Trophoblast cell (in vitro differentiated cells and primary cell): ENCODE measurements around the gene PALMD.

Experiments
- DNase-seq, 2 donors: peaks; one replicate each; pipeline ENCODE4 v3.0.0-alpha.2; 2016
- H2AFZ ChIP-seq: 2 replicates; pipeline ENCODE4 v1.6.1; 2013; ENCODE audit warnings: low read length, moderate library complexity, mild to moderate bottlenecking; ENCODE audit not compliant: insufficient read depth, poor library complexity
- H2AK5ac ChIP-seq: 2 replicates; pipeline ENCODE4 v1.6.1; 2013; ENCODE audit warnings: mild to moderate bottlenecking, low read length
- H2BK120ac ChIP-seq: 2 replicates; pipeline ENCODE4 v1.6.1; 2013; ENCODE audit warnings: low read length, mild to moderate bottlenecking, moderate library complexity; ENCODE audit not compliant: insufficient read depth, poor library complexity
- H2BK12ac ChIP-seq: 2 replicates; pipeline ENCODE4 v1.6.1; 2013; ENCODE audit warnings: mild to moderate bottlenecking, low read length, moderate library complexity
- H2BK5ac ChIP-seq: 2 replicates; pipeline ENCODE4 v1.6.1; 2013; ENCODE audit warnings: low read length, low read depth, moderate library complexity, mild to moderate bottlenecking; ENCODE audit not compliant: poor library complexity
- H3K14ac ChIP-seq: 2 replicates; pipeline ENCODE4 v1.6.1; 2013; ENCODE audit warnings: mild to moderate bottlenecking, low read length
- H3K18ac ChIP-seq: 2 replicates; pipeline ENCODE4 v1.6.1; 2013; ENCODE audit warnings: mild to moderate bottlenecking, low read length
- H3K23ac ChIP-seq: 2 replicates; pipeline ENCODE4 v1.6.1; 2013; ENCODE audit warnings: low read length
- H3K27ac ChIP-seq: 2 replicates; pipeline ENCODE4 v1.5.1; 2013; ENCODE audit warnings: low read depth, mild to moderate bottlenecking, inconsistent platforms, low read length, moderate library complexity
- H3K27me3 ChIP-seq: 2 replicates; pipeline ENCODE4 v1.6.1; 2013; ENCODE audit warnings: inconsistent platforms, mild to moderate bottlenecking, low read length, moderate library complexity; ENCODE audit not compliant: insufficient read depth
- H3K36me3 ChIP-seq, 2 experiments: 1 replicate in 1 of 2; 2 replicates in 1 of 2; pipeline ENCODE4 v1.6.1; 2013; ENCODE audit warnings: low read length in 2 of 2, mild to moderate bottlenecking in 2 of 2, moderate library complexity in 1 of 2; ENCODE audit not compliant: insufficient read depth in 2 of 2, control insufficient read depth in 1 of 2
- H3K4ac ChIP-seq: 2 replicates; pipeline ENCODE4 v1.6.1; 2013; ENCODE audit warnings: low read depth, mild to moderate bottlenecking, low read length, moderate library complexity
- H3K4me1 ChIP-seq, 2 experiments: 1 replicate in 1 of 2; 2 replicates in 1 of 2; pipeline ENCODE4 v1.6.1; 2013; ENCODE audit warnings: low read length in 2 of 2, mild to moderate bottlenecking in 2 of 2, moderate library complexity in 1 of 2; ENCODE audit not compliant: insufficient read depth in 2 of 2, control insufficient read depth in 1 of 2
- H3K4me2 ChIP-seq: 2 replicates; pipeline ENCODE4 v1.6.1; 2013; ENCODE audit warnings: inconsistent platforms, mild to moderate bottlenecking, low read length, moderate library complexity
- H3K4me3 ChIP-seq: 2 replicates; pipeline ENCODE4 v1.5.1; 2013; ENCODE audit warnings: mild to moderate bottlenecking, low read depth, low read length, inconsistent platforms
- H3K79me1 ChIP-seq: one replicate; pipeline ENCODE4 v1.6.1; 2013; ENCODE audit warnings: low read length
- H3K79me2 ChIP-seq: 2 replicates; pipeline ENCODE4 v1.6.1; 2013; ENCODE audit warnings: low read length, mild to moderate bottlenecking; ENCODE audit not compliant: control insufficient read depth, insufficient read depth, poor library complexity
- H3K9ac ChIP-seq: 2 replicates; pipeline ENCODE4 v1.6.1; 2013; ENCODE audit warnings: mild to moderate bottlenecking, low read length
- H3K9me3 ChIP-seq: 2 replicates; pipeline ENCODE4 v1.6.1; 2013; ENCODE audit warnings: low read depth, mild to moderate bottlenecking, control low read depth, inconsistent platforms, low read length; ENCODE audit not compliant: insufficient read depth
- H4K12ac ChIP-seq: 2 replicates; pipeline ENCODE4 v1.6.1; 2013; ENCODE audit warnings: low read depth, mild to moderate bottlenecking, low read length, moderate library complexity
- H4K8ac ChIP-seq: 2 replicates; pipeline ENCODE4 v1.6.1; 2013; ENCODE audit warnings: low read depth, mild to moderate bottlenecking, low read length, moderate library complexity
- H4K91ac ChIP-seq: one replicate; pipeline ENCODE4 v1.6.1; 2013; ENCODE audit warnings: low read depth, mild to moderate bottlenecking, low read length, moderate library complexity
- WGBS: extraction: QIAGEN DNeasy Blood & Tissue Kit; methylation state at CpG from one replicate; pipeline ENCODE4 v1.1.7; 2013; ENCODE audit warnings: missing lambda C conversion rate; ENCODE audit not compliant: insufficient read length, insufficient coverage; ENCODE audit errors: extremely low coverage; 5-methylcytosine and 5-hydroxymethylcytosine counted together

Gene PALMD

DNA sequence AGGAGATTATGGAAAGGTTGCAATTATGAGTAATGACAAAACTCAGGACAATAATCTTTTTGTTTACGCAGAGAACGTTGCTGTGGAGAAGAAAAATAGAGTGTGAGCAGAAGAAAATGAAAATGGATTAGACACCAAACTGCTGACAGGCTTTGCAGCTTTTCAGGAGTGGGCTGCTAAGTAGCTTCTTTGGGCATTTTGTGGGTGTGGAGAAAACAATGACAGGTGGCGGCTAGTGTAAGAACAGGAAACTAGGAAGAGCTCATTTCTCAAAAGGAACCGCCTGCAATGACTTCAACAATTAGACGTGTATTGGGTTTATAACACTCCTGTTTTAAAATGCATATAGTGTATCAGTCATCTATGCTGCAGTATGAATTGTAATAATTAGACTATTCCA is 18.3 kb upstream of the PALMD start:
- no peak overlapping the region for H3K9ac ChIP-seq
- no peak overlapping the region for H3K4ac ChIP-seq
- H3K23ac ChIP-seq = no peak overlapping the region
- H3K4me2 ChIP-seq = no peak overlapping the region
- no peaks in the 10 kb centered on the region for H3K9me3 ChIP-seq
- no CpG with 5 or more reads among the region's 5 CpGs for WGBS
- no peak overlapping the region for H2AK5ac ChIP-seq
- no peak overlapping the region for H3K18ac ChIP-seq
- H3K36me3 ChIP-seq = no peaks in the 10 kb centered on the region
- H3K27me3 ChIP-seq = no peaks in the 10 kb centered on the region
- no peak overlapping the region for H2BK12ac ChIP-seq
- no peak for DNase-seq
- H3K14ac ChIP-seq = no peak overlapping the region
- no peak overlapping the region for H4K8ac ChIP-seq
- H2BK120ac ChIP-seq = no peak overlapping the region
- H3K79me1 ChIP-seq = no peaks in the 10 kb centered on the region
- H3K27ac ChIP-seq = no peak overlapping the region
- no peak overlapping the region for H4K12ac ChIP-seq
- H4K91ac ChIP-seq = no peak overlapping the region
- no peak overlapping the region for H3K4me3 ChIP-seq
- no peaks in the 10 kb centered on the region for H3K79me2 ChIP-seq
- no peaks in the 10 kb centered on the region for H3K4me1 ChIP-seq
- H2BK5ac ChIP-seq = no peak overlapping the region
- no peak overlapping the region for H2AFZ ChIP-seq

DNA sequence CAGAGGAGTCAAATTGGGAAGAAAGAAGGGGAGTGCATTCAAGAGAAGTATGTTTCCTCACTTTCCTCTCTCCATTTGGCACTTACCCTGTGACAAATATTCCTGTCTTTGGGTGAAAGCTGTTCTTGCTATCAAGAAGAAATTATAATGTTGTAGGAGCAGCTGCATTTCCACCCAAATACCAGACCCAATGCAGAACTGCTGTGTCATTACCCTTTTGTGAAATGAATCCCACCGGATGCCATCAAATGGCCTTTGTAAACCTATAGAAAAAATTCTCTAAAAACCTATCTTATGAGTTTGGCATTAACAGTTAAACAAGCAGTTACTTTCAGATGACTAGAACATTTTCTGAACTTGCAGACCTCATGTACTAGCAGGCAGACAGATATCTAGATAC is 16.7 kb upstream of the PALMD start:
- Histone ChIP-seq H3K4me3 (no peak overlapping the region), H2BK120ac (no peak overlapping the region), H3K18ac (no peak overlapping the region), H3K4me2 (no peak overlapping the region), H3K27ac (no peak overlapping the region), H2AFZ (no peak overlapping the region), H4K12ac (no peak overlapping the region), H3K79me1 (no peaks in the 10 kb centered on the region), H4K91ac (no peak overlapping the region), H3K23ac (no peak overlapping the region), H3K14ac (no peak overlapping the region), H2BK12ac (no peak overlapping the region), H3K9ac (no peak overlapping the region), H3K4me1 (no peaks in the 10 kb centered on the region), H3K4ac (no peak overlapping the region), H3K79me2 (no peaks in the 10 kb centered on the region), H2AK5ac (no peak overlapping the region), H3K27me3 (no peaks in the 10 kb centered on the region), H3K9me3 (no peaks in the 10 kb centered on the region), H2BK5ac (no peak overlapping the region), H3K36me3 (no peaks in the 10 kb centered on the region), H4K8ac (no peak overlapping the region)
- WGBS = no CpG with 5 or more reads among the region's 1 CpG
- no peak for DNase-seq

DNA sequence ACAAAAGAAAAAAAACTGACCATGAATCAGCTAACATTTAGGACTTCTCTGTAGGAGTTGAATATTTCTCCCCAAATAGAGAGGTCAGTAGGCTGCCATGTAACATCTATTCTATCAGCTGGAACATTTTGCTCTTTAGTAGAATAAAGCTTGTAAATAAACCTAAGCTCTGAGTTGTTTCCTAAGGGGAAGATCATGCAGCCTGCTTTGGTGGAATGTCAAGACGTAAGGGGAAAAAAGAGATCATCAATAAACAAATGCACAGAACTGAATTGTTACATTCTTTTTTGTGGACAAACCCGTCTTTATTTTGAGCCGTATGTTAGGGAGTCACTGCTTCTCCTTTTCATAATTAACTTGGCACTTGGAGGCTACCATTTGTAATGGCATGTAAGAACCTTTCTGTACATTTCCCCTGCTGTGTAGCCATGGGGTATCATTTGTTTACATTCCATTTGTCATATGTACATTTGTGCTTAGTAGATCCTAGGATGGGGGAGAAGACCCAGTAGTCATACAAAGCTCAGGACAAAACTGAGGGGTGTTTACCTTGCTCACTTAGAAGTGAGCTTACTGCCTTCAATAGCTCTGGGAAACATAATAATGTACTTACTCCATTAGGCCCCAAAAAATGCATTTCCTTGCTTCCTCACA is 10.8 kb upstream of the PALMD start:
- no peak overlapping the region for H3K23ac ChIP-seq
- H3K27me3 ChIP-seq = no peaks in the 10 kb centered on the region
- H3K9me3 ChIP-seq = no peaks in the 10 kb centered on the region
- no peak overlapping the region for H2AFZ ChIP-seq
- H3K4me2 ChIP-seq = no peak overlapping the region
- H3K36me3 ChIP-seq = no peaks in the 10 kb centered on the region
- H3K4ac ChIP-seq = no peak overlapping the region
- H2BK120ac ChIP-seq = no peak overlapping the region
- H4K8ac ChIP-seq = no peak overlapping the region
- H3K79me1 ChIP-seq = no peaks in the 10 kb centered on the region
- H4K12ac ChIP-seq = no peak overlapping the region
- no peak overlapping the region for H3K14ac ChIP-seq
- no peak for DNase-seq
- no peak overlapping the region for H2BK5ac ChIP-seq
- H3K4me3 ChIP-seq = no peak overlapping the region
- H3K4me1 ChIP-seq = no peaks in the 10 kb centered on the region
- H2BK12ac ChIP-seq = no peak overlapping the region
- no CpG with 5 or more reads among the region's 3 CpGs for WGBS
- no peaks in the 10 kb centered on the region for H3K79me2 ChIP-seq
- H3K18ac ChIP-seq = no peak overlapping the region
- no peak overlapping the region for H2AK5ac ChIP-seq
- H3K9ac ChIP-seq = no peak overlapping the region
- no peak overlapping the region for H3K27ac ChIP-seq
- H4K91ac ChIP-seq = no peak overlapping the region

DNA sequence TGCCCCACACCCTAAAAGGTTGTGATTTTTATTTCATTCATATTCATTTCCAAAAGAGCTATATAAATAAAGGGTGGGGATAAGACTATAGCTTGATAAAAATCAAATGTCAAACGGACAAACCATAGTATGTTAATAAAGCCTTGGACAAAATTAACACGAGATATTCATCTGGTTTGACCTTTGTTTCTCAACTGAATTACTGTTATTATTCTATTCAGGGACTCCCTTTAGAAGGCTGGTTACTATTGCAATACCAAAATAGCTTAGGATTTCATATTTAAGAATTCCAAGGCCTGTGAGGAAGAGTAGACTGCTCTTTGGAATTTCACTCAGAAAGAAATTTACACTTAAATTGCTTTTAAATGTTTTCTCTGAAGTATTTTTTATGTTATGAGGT is 10.2 kb upstream of the PALMD start:
- H3K9me3 ChIP-seq = no peaks in the 10 kb centered on the region
- no peak overlapping the region for H4K12ac ChIP-seq
- H2BK5ac ChIP-seq = no peak overlapping the region
- no peak overlapping the region for H2BK12ac ChIP-seq
- no peak for DNase-seq
- H2BK120ac ChIP-seq = no peak overlapping the region
- H3K4me3 ChIP-seq = no peak overlapping the region
- H4K8ac ChIP-seq = no peak overlapping the region
- no peak overlapping the region for H3K4me2 ChIP-seq
- no peak overlapping the region for H3K14ac ChIP-seq
- H3K4me1 ChIP-seq = no peaks in the 10 kb centered on the region
- no peak overlapping the region for H2AFZ ChIP-seq
- H2AK5ac ChIP-seq = no peak overlapping the region
- no CpG with 5 or more reads among the region's 2 CpGs for WGBS
- H3K23ac ChIP-seq = no peak overlapping the region
- H3K18ac ChIP-seq = no peak overlapping the region
- no peak overlapping the region for H4K91ac ChIP-seq
- H3K36me3 ChIP-seq = no peaks in the 10 kb centered on the region
- no peaks in the 10 kb centered on the region for H3K79me1 ChIP-seq
- no peak overlapping the region for H3K27ac ChIP-seq
- no peak overlapping the region for H3K4ac ChIP-seq
- no peaks in the 10 kb centered on the region for H3K79me2 ChIP-seq
- no peaks in the 10 kb centered on the region for H3K27me3 ChIP-seq
- no peak overlapping the region for H3K9ac ChIP-seq
